Activated T-cell treated with anti-CD3 and anti-CD28 coated beads for 48 hours (primary cell): ENCODE data around the gene S1PR5.

ENCODE experiments used
- DNase-seq: peaks from one replicate; pipeline ENCODE4 v3.0.0-alpha.2; 2020; ENCODE audit warnings: low read depth

The S1PR5 gene

DNA sequence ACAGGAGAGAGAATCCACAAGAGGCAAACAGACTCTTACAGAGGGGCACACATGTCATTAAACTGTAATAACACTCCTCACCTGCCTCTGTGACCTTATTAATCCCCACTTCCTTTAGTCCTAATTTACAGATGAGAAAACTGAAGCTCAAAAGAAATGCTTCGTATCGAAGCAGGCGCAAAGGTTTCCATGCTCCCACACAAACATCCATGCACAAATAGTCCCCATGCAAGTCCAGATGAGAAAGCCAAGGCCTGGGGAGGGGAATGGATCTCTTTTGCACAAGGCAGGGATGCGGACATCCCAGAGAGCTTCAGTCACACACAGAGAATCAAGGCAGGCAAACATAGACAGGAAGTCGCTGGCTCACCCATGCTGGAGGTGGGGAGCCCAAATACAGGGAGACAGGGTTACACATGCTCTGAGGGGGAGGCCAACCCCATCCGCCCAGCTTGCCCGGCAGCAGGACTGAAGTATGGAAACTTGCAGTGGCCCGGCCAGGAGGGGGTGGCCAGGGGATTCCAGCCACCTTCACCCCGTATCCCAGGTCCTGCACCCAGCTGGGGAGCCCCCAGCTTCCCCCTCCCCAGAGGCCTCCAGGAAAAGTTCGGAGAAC is 468 bp downstream of the S1PR5 start:
- no peak for DNase-seq

DNA sequence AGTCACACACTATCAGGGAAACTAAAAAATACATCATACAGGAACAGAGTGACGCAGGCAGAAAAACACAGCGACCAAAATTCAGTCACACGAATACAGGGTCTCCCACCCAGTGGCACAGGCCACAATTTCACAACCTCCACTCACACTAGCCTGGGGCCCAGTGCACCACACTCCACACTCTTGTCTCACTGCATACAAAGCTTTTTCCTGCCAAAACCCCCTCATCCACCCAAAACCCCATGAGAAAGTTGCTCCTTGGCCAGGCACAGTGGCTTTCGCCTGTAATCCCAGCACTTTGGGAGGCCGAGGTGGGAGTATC is 1.2 kb downstream of the S1PR5 start:
- no peak for DNase-seq

DNA sequence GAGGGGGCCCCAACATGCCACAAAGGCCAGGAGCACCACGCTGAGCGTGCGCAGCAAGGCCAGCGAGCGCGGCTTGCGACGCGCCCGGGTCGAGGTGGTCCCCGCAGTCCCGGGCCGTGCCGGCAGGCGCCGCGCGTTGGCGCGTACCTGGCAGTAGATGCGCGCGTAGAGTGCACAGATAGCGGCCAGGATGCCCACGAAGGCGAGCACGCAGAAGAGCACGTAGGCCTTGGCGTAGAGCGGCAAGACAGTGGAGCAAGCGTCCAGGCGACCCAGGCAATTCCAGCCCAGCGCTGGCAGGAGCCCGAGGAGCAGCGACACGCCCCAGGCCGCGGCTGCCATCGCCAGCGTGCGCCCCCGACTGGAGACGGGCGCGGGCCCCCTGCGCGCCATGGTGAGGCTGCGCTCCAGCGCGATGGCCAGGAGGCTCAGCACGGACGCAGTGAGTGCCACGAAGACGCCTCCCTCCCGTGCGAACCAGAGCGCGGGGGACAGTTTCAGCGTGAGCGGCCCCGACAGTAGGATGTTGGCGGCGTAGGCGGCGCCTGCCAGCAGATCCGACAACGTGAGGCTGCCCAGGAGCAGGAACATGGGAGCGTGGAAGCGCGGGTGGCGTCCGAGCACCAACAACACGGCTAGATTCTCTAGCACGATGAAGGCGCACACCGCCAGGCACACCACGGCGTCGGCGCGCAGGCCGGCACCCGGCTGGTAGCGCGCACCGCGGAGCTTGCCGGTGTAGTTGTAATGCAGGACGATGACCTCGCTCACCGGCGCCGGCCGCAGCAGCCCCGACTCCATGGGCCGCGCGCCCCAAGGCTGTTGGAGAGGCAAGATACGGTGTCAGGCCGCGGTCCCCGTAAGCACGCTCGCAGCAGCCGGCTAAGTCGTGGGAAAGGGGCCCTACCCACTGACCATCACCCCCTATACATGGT is 2.8 kb downstream of the S1PR5 start:
- DNase-seq = peak; percentile 54

DNA sequence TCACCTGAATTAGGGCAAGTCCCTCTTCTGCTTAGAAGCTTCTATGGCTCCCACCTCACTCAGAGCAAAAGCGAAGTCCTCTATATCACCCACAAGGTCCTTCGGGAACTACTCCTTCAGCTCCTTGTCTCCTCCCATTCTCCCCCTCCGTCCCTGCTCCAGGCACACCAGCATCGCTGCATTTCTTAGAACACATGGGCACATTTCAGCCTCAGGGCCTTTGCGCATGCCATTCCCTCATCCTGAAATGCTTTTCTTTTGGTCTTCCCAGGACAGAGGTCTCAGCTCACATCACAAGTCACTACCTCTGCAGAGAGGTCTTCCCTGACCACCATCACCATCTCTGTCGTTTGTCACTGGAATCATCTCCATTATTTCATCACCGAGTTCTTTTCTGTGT is 4.0 kb downstream of the S1PR5 start:
- DNase-seq = no peak

DNA sequence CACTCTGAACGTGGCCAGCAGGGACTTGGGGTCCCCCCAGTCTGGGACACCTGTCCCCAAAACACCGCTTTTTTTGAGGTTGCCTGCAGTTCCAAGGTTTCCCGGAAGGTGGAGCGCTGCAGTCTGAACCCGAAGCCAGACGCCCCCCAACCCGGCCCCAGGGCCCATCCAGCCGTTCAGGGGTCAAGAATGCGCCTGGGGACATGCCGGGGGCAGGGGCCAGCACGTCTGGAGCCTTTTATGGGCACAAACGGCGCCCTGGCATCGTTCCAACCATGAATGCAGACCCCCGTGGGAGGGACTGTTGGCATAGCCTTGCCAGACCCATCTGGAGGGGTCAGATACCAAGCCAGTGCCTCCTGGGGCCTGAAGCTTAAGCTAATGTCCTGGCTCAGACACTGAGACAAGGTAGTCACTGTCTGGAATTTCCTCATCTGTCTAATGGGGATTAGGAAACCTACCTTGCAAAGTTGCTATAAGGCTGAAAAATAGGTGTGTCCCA is 6.9 kb downstream of the S1PR5 start:
- peak; percentile 49 for DNase-seq

- peak; percentile 35 for DNase-seq
Observed at GRCh38 chr19:10508707-10509106, 8.5 kb downstream of the S1PR5 start.

GRCh38 chr19:10508036-10508435 is 9.2 kb downstream of the S1PR5 start:
- no peak for DNase-seq

DNA sequence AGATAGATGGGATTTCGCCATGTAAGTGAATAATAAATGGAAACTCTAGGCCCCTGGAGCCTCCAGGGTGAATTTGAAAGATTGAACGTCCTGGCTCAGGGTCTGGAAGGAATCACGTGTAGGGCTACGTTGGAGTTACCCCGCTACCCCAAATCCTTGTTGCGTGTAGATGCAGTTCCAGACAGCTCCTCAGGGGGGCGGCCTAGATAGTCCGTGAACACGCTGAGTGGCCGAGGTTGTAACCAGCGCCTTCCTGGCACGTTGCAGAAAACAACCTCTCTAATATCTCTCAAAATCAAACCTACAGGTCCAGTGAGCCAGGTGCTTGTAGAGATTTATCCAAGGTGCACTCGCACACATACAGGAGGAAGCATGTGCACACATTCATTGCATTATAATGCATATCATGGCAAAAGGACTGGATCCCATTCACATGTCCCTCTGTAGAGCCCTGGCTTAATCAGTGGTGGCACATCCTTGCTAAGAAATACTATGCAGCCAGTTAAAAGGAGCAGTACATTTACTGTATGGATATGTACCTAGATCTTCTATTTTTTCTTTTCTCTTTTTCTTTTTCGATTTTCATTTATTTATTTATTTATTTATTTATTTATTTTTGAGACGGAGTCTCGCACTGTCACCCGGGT is 11.5 kb downstream of the S1PR5 start:
- DNase-seq = peak; percentile 78

DNA sequence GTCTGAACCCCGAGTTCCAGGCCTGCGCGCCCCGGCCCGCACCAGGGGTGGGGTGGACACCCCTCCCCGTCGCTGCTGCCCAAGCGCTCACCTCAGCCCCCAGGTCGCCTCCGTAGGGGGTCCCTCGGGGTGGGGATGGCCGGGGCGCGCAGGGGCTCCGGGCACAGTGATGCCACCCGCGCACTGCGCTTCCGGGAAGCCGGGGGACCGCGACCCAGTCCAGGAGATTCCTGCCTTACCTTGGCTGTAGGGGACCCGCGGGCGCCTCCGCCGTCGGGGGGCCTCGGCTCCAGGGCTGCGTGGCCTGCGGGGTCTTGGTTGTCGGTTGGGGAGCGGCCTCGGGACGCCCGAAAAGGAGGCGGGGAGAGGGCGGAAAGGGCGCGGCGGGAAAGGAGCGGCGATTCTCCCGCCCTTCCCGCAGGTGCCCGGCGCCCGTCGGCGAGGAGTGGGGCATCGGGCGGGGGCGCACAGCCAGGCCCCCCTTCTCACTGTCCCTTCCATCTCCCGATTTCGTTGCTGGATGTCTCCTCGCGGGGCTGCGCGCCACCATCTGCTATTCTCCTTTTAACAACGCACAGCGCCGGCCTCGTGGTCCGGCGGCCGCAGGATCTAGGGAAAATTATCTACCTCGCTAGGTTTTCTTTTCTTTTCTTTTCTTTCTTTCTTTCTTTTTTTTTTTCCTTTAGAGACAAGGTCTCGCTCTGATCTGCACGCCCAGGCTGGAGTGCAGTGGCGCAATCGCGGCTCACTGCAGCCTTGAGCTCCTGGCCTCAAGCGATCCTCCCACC is 14.1 kb downstream of the S1PR5 start, which contains the start of gene KEAP1:
TSS of gene KEAP1 (minus strand) at position 355 of the 788 bp plus-strand sequence. CDS start 3,323 bp downstream, outside the sequence.
- DNase-seq = no peak

GRCh38 chr19:10502524-10503001 is 14.7 kb downstream of the S1PR5 start:
- peak; percentile 92 for DNase-seq

- DNase-seq = peak; percentile 35
Observed at GRCh38 chr19:10501971-10502523, 15.2 kb downstream of the S1PR5 start.

- no peak for DNase-seq
Observed at GRCh38 chr19:10500247-10500592, 17.0 kb downstream of the S1PR5 start.

- DNase-seq = no peak
Observed at GRCh38 chr19:10499550-10500246, 17.5 kb downstream of the S1PR5 start.

DNA sequence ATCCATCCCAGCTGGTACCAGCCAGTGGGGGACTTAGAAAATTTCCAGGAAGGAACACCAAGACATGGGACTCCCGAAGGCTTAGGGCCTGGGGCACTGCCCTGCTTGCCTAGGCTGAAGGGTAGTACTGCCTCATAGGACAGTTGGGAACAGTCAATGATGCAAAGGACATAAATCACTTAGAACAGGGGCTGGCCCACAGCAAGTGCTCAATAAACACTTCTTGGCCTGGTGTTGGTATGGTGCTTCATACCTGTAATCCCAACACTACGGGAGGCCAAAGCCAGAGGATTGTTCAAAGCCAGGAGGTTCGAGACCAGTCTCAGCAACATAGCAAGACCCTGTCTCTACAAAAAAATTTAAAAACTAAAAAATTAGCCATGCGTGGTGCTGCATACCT is 19.9 kb downstream of the S1PR5 start:
- DNase-seq = no peak

- no peak for DNase-seq
Observed at GRCh38 chr19:10491472-10492047, 25.7 kb downstream of the S1PR5 start.

- no peak for DNase-seq
Observed at GRCh38 chr19:10486551-10486950, 30.7 kb downstream of the S1PR5 start.

DNA sequence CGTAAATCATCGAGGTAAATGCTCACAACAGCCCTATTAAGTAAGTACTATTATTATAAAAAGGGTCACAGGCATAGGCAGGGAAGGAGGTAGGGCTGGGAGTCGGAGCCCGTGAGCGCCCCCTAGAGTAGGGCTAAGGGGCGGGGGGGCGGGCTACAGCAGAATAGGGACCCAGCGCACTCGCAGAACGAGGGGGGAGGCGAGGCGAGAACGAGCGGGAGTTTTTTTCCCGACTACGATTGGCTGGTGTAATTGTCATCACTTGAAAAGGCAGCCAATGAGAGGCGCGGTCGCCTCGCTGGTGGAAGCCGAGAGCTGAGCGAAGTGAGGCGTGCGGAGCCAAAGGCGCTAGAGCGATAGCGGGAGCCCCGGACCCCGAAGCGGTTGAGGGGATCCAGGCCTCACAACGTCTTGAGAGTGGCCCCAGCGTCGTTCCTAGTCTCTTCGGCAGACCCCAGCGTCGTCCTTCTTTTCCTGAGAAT is 38.3 kb downstream of the S1PR5 start:
- peak; percentile 83 for DNase-seq

DNA sequence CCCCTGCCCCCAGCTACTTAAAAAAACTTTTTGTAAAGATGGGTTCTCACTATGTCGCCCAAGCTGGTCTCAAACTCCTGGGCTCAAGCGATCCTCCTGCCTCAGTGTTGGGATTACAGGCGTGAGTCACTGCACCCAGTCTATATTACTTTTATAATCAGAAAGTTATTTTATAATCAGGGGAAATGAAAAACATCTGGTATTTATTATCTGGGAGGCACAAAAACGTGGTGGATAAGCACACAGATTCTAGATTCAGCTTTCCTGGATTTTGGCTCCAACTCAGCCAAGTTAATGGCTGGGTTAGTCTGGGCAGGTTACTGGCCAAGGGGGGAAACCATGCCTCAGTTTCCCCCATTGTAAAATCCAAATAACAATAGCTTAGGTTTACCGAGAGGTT is 38.8 kb downstream of the S1PR5 start:
- DNase-seq = no peak

- DNase-seq = no peak
Observed at GRCh38 chr19:10474962-10475451, 42.2 kb downstream of the S1PR5 start.

DNA sequence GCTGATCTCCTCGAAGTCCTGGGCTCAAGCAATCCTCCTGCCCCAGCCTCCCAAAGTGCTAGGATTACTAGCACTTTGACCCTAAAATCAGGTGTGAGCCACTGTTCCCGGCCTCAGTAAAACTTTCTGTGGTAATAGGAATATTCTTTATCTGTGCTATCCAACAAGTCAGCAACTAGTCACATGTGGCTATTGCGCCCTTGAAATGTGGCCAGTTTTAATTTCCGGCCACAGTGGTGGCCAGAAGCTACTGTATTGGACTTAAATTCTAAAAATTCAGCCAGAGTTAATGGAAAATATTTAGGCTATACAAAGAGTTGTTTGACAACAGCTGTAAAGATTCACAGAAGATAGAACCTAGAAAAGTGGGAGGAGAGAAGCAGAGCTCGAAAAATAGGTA is 44.1 kb downstream of the S1PR5 start:
- no peak for DNase-seq
